Measurements from ENCODE around the gene JAGN1.
"Not testable (repeated sequence)": the region's sequence is repeated elsewhere in the genome, so short reads cannot be mapped to it uniquely, and the experiment has no call there.

The JAGN1 gene

DNA sequence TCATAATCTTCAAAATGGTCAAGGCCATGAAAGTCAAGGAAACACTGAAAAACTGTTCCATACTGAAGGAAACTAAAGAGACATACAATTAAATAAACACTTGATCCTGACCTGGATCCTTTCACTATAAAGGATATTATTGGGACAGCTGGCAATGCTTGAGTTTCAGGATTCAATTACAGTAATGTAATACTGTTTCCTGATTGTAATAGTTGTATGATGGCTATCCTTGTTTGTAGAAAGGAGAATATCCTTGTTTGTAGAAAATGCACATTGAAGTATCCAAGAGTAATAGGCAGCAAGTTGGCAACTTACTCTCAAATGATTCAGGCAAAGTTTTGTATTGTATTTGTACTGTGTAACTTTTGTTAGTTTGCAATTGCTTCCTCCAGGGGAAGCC is 15.0 kb upstream of the JAGN1 start:
- no peak overlapping the region for H3K4me3 ChIP-seq (ENCODE audit: low read depth, low read length)
- TF ChIP-seq CTCF (IDR thresholded peaks at IDR 0.05; ENCODE audit: borderline replicate concordance, insufficient read depth, low read depth, low read length) = no peak

DNA sequence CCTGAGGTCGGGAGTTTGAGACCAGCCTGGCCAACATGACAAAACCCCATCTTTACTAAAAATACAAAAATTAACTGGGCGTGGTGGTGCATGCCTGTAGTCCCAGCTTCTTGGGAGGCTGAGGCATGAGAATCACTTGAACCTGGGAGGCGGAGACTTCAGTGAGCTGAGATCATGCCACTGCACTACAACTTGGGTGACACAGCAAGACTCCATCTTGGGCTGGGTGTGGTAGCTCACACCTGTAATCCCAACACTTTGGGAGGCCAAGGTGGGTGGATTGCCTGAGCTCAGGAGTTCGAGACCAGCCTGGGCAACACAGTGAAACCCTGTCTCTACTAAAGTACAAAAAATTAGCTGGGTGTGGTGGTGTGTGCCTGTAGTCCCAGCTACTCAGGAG is 14.2 kb upstream of the JAGN1 start:
- H3K4me3 ChIP-seq (ENCODE audit: low read depth, low read length) = not testable (repeated sequence)

DNA sequence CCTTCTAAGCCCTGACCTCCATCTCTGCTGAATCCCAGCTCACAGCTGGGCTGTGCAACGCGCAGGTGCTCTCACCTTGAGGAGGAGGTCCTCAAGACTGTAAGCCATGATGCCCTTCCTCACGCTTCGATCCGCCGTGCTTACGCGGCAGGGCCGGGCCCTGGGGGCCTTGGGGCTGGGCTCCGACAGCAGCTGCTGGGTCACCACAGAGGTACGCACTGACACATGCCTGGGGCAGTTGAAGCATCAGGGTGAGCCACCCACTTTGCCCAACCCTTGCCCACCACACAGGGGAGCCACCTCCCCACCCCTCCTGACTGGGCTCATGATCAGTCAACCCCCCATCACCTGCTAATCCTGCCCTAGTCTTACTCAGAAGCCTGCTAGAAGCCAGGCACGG is 13.4 kb upstream of the JAGN1 start:
- H3K4me3 ChIP-seq (ENCODE audit: low read depth, low read length) = no peak overlapping the region
- no peak for TF ChIP-seq CTCF (IDR thresholded peaks at IDR 0.05; ENCODE audit: borderline replicate concordance, insufficient read depth, low read depth, low read length)

DNA sequence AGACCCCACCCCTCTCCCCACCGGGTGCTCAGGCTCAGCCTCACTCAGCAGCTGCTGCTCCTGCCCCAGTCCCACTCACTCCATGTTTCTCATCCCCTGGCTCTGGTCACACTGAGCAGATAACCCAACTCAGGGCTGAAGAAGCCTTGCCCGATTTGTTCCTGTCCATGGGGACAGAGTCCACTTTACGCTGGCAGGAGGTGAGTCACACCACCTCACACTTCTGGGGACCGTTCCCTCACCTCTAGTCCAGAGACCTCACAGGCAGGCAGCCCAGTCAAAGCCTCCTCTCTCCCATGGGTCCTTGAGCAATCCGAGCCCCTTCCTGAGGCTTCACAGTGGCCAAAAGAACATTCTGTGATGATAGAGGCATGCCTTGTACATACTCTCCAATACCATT is 11.7 kb upstream of the JAGN1 start:
- TF ChIP-seq CTCF (IDR thresholded peaks at IDR 0.05; ENCODE audit: borderline replicate concordance, insufficient read depth, low read depth, low read length) = no peak
- H3K4me3 ChIP-seq (ENCODE audit: low read depth, low read length) = no peak overlapping the region

GRCh38 chr3:9879830-9880549 is 10.4 kb upstream of the JAGN1 start, which contains the start of gene CIDEC:
Gene CIDEC (minus strand): TSS chr3:9880253. CDS start chr3:9878486, 1,767 bp downstream.
- H3K4me3 ChIP-seq (ENCODE audit: low read depth, low read length) = no peak within 1 kb of the TSS

DNA sequence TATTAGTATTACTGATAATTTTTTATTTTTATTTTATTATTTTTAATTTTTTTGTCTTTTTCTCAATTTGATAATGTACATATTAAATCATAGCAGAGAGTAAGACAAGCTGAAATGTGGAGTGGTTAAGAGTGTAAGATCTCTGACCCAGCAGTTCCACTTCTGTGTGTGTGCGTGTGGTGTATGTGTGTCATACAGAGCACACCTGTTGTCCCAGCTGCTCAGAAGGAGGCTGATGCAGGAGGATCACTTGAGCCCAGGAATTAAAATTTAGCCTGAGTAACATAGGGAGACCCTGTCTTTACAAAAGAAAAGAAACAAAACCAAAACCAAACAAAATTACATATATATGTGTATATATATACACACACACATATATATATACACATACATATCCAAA is 9.0 kb upstream of the JAGN1 start:
- TF ChIP-seq CTCF (IDR thresholded peaks at IDR 0.05; ENCODE audit: borderline replicate concordance, insufficient read depth, low read depth, low read length) = no peak
- H3K4me3 ChIP-seq (ENCODE audit: low read depth, low read length) = no peak overlapping the region

More at GRCh38 chr3:9879830-9880549, 10.4 kb upstream of the JAGN1 start, which contains the start of gene CIDEC:
- no peak for TF ChIP-seq CTCF (IDR thresholded peaks at IDR 0.05; ENCODE audit: borderline replicate concordance, insufficient read depth, low read depth, low read length)

- H3K4me3 ChIP-seq (ENCODE audit: low read depth, low read length) = no peak overlapping the region
- no peak for TF ChIP-seq CTCF (IDR thresholded peaks at IDR 0.05; ENCODE audit: borderline replicate concordance, insufficient read depth, low read depth, low read length)
Observed at GRCh38 chr3:9883706-9884554, 6.5 kb upstream of the JAGN1 start.

All from GM12875 (cell line).